Cardiac muscle cell (in vitro differentiated cells and primary cell): ENCODE results near the gene RUNX2. TPM values are rescaled to one million over a fixed set of nuclear protein-coding genes. Genes with fewer than 3 reads are reported as not detected.

Experiments
- DNase-seq, 2 donors: peaks; one replicate each; pipeline versions ENCODE4 v3.0.0 to v3.0.0-alpha.2; 2010 to 2017; ENCODE audit warnings: low read depth in 1 of 2, low spot score in 1 of 2
- H3K27ac ChIP-seq: fragments of 200-600 bp; sonication (generic); 2 replicates; pipeline ENCODE4 v1.5.1; 2016
- H3K27me3 ChIP-seq: fragments of 200-600 bp; sonication (generic); 2 replicates; pipeline ENCODE4 v1.6.0; 2016; ENCODE audit warnings: control low read depth
- H3K36me3 ChIP-seq: fragments of 200-600 bp; sonication (generic); 2 replicates; pipeline ENCODE4 v1.5.1; 2016; ENCODE audit warnings: control low read depth
- H3K4me1 ChIP-seq: fragments of 200-600 bp; sonication (generic); 2 replicates; pipeline ENCODE4 v1.8.1; 2017; ENCODE audit warnings: low read depth, mild to moderate bottlenecking, mixed run types
- H3K4me3 ChIP-seq: fragments of 200-600 bp; sonication (generic); 2 replicates; pipeline ENCODE4 v1.5.1; 2016; ENCODE audit warnings: mild to moderate bottlenecking
- H3K9me3 ChIP-seq: fragments of 200-600 bp; sonication (generic); 2 replicates; pipeline ENCODE4 v1.5.1; 2017; ENCODE audit warnings: low read depth, mild to moderate bottlenecking, control low read depth
- polyA plus RNA-seq: library from polyadenylated mRNA; unstranded; fragments of >200 nt; fragmentation: Nextera tagmentation; extraction: Ambion mirVana; gene quantifications from 2 replicates; pipeline ENCODE4 v1.2.1, GENCODE V29; 2016
- total RNA-seq: library from RNA; depleted of rRNA; stranded (reverse); fragments of >200 nt; gene quantifications from 2 replicates; pipeline ENCODE4 v1.2.3, GENCODE V29; 2016
- TF ChIP-seq, protein P1 (sequence below): IDR thresholded peaks from 2 replicates; pipeline ENCODE4 v1.5.1; 2012; ENCODE audit warnings: low read depth, mild to moderate bottlenecking, low read length

Gene RUNX2
- total and polyA plus RNA-seq, 2 experiments from 2014 or later: 1.6 to 1.9 TPM

DNA sequence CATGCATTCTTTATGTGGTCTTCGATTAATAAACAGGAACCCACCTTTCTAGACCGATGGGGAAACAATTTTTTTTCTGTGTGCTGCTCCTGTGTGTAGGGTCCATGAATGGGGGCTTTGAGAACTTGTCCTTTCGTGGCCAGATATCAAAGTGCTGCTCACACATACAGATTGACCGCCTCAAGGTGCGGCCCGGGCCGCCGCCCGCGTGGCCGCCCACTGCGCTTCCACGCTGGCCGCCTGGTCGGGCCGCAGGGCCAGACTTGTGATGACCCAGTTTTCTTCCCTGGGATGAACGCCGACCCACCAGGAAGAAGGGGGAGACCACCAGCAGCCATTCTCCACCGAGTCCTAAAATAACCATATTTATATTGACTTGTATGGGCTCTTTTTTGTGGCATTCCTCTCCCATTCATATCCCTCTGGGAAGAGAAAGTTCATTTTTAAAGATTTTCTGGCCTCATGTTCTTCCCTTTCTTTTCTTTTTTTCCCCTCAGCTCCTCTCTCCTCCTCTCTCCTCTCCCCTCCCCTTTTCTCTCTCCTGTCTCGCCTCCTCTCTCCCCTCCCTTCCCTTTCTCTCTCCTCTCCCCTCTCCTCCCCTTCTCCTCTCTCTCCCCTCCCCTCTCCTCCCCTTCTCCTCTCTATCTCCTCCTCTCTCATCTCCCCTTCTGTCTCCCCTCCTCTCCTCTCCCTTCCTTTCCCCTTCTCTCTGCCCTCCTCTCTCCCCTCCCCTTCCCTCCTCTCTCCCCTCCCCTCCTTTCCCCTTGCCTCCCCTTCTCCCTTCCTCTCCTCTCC is 314.4 kb downstream of the RUNX2 start:
- TF ChIP-seq, protein P1, sequence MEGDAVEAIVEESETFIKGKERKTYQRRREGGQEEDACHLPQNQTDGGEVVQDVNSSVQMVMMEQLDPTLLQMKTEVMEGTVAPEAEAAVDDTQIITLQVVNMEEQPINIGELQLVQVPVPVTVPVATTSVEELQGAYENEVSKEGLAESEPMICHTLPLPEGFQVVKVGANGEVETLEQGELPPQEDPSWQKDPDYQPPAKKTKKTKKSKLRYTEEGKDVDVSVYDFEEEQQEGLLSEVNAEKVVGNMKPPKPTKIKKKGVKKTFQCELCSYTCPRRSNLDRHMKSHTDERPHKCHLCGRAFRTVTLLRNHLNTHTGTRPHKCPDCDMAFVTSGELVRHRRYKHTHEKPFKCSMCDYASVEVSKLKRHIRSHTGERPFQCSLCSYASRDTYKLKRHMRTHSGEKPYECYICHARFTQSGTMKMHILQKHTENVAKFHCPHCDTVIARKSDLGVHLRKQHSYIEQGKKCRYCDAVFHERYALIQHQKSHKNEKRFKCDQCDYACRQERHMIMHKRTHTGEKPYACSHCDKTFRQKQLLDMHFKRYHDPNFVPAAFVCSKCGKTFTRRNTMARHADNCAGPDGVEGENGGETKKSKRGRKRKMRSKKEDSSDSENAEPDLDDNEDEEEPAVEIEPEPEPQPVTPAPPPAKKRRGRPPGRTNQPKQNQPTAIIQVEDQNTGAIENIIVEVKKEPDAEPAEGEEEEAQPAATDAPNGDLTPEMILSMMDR: no peak
- no peaks in the 10 kb centered on the region for H3K36me3 ChIP-seq
- no peaks in the 10 kb centered on the region for H3K27me3 ChIP-seq
- no peaks in the 10 kb centered on the region for H3K4me1 ChIP-seq
- H3K9me3 ChIP-seq: no peaks in the 10 kb centered on the region
- H3K27ac ChIP-seq: no peak overlapping the region
- DNase-seq: no peak
- no peak overlapping the region for H3K4me3 ChIP-seq

DNA sequence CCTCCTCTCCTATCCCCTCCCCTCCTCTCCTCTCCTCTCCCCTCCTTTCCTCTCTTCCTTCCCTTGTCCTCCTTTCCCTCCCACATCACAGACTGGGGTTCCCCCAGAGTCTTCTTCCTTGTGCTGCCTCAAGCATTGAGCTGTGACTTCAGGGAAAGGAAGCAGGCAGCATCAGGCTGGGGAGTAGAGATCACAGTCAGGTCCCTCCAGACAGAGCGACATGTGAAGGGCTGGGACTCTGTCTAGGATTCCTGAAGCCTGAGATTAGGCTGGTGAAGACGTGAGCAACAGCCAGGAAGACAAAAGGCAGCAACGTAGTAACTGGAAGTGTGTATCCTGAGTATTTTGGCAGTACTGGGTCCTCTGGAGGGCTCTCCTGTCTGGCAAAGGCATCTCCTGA is 315.0 kb downstream of the RUNX2 start:
- no peaks in the 10 kb centered on the region for H3K9me3 ChIP-seq
- H3K4me1 ChIP-seq: no peaks in the 10 kb centered on the region
- TF ChIP-seq, protein P1: no peak
- no peaks in the 10 kb centered on the region for H3K27me3 ChIP-seq
- H3K27ac ChIP-seq: no peak overlapping the region
- H3K4me3 ChIP-seq: no peak overlapping the region
- DNase-seq: no peak
- H3K36me3 ChIP-seq: no peaks in the 10 kb centered on the region

DNA sequence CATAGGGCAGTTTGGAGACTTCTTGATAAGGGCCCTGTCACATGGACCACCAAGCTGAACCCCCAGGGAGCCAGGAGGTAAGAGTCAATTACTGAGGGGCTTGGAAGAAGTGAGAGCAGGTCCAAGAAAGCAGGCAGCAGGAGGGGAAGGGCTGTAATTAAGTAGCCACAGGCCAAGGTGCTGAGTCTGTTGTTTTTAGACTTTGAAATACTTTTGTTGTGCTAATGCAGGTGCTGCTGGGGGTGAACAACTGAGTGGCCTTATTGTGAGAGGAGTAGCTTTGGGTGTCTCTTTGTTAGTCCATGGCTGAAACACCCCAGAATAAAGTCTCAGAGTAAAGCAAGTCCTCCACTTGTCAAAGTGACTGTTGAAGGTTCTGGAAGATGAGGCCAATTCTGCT is 316.6 kb downstream of the RUNX2 start:
- TF ChIP-seq, protein P1: no peak
- H3K9me3 ChIP-seq: no peaks in the 10 kb centered on the region

DNA sequence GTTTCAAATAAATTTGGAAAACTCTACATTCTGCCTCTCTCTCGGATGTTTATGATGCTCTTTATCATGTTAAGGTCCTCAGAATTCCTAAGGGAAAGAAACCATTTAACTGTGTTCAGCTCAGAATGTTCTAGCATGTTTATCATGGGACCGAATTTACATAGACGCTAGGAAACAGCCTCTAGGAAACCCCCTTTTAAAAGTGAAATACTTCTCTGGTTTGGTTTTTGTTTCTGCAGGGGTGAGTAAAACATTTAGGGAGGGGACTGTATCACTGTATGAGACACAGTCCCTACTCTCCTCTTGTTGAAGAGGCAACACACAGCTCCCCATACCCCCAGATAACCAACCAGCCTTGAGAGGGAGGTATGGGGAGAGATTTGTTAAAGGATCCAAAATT is 317.2 kb downstream of the RUNX2 start:
- Histone ChIP-seq H3K4me3 (no peak overlapping the region), H3K4me1 (no peaks in the 10 kb centered on the region), H3K27ac (no peak overlapping the region), H3K27me3 (no peaks in the 10 kb centered on the region), H3K36me3 (no peaks in the 10 kb centered on the region), H3K9me3 (no peaks in the 10 kb centered on the region)
- TF ChIP-seq, protein P1: no peak
- DNase-seq: no peak

More for the DNA sequence above, 316.6 kb downstream of the RUNX2 start:
- no peaks in the 10 kb centered on the region for H3K27me3 ChIP-seq
- no peaks in the 10 kb centered on the region for H3K4me1 ChIP-seq
- no peak overlapping the region for H3K27ac ChIP-seq
- no peaks in the 10 kb centered on the region for H3K36me3 ChIP-seq
- H3K4me3 ChIP-seq: no peak overlapping the region
- no peak for DNase-seq

DNA sequence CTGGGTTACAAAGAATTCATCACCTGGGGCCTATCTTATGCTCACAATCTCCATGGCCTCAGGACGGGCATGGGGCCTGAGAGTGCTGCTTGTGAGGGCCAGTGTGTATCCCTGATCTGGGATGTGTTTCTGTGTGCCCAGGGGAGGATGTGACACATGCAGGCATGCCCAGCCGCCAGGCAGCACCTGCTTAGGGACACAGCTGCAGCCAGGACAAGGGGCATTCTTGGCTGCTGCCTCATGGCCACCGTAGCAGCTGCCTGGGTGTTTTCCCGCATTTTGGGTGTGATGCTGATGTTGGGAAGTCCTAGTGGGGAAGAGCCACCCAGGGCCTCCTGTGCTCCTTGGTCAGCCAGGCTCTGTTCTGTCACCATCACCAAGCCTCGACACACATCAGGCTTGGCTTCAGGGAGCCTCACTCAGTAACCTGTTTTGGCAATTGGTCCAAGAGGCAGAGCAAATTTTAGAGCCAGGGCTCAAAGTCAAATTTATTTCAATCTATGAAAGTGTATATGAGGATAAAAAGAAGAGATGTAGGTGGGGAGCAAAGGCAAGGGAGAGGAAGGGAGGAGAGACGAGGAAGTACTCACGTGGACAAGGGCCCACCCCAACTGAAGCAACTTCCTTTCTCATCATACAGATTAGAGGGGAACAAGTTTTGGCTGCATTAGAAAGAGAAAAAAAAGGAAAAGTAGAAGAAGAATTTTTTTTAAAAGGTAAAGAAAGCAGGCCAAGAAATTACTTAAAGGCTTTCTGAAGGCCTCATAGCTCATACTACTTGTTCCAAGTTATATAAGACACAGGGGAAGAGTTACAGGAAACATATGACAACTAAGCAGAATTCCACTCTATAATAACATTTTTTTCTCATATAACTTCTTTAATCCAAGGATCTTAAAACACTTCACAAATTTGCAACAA is 319.5 kb downstream of the RUNX2 start:
- TF ChIP-seq, protein P1: no peak
- Histone ChIP-seq H3K4me3 (no peak overlapping the region), H3K4me1 (no peaks in the 10 kb centered on the region), H3K9me3 (no peaks in the 10 kb centered on the region), H3K36me3 (no peaks in the 10 kb centered on the region), H3K27ac (no peak overlapping the region), H3K27me3 (no peaks in the 10 kb centered on the region)
- DNase-seq: no peak
